Upper lobe of left lung (tissue), 6 donors: ENCODE results near the gene BHLHE40. TPM values are rescaled to one million over a fixed set of nuclear protein-coding genes. Genes with fewer than 3 reads are reported as not detected.

Source experiments
- ATAC-seq, 2 donors: fragments of 200-7000 bp; cut with Tn5 transposase; one replicate each; pipeline ENCODE4 v1.9.1; 2022; ENCODE audit warnings: mild to moderate bottlenecking in 2 of 2, moderate library complexity in 2 of 2; ENCODE audit not compliant: low FRiP score in 2 of 2
- DNase-seq, 2 donors: peaks; one replicate each; pipeline ENCODE4 v3.0.0-alpha.2; 2019 to 2020
- H3K27ac ChIP-seq, 4 donors: fragments of 200-600 bp; sonication (generic); one replicate each; pipeline ENCODE4 v1.5.1; 2016 to 2019
- H3K27me3 ChIP-seq, 4 donors: fragments of 200-600 bp; sonication (generic); one replicate each; pipeline ENCODE4 v1.5.1; 2017 to 2019
- H3K36me3 ChIP-seq, 4 donors: fragments of 200-600 bp; sonication (generic); one replicate each; pipeline ENCODE4 v1.5.1; 2016 to 2019
- H3K4me1 ChIP-seq, 4 donors: fragments of 200-600 bp; sonication (generic); one replicate each; pipeline ENCODE4 v1.5.1; 2018 to 2019
- H3K4me3 ChIP-seq, 4 donors: fragments of 200-600 bp; sonication (generic); one replicate each; pipeline ENCODE4 v1.5.1; 2017 to 2019; ENCODE audit warnings: mild to moderate bottlenecking in 2 of 4, moderate library complexity in 1 of 4
- H3K9me3 ChIP-seq, 4 donors: fragments of 200-600 bp; sonication (generic); one replicate each; pipeline ENCODE4 v1.5.1; 2018 to 2019
- EP300 ChIP-seq, 4 donors: sonication (generic); formaldehyde crosslinking; IDR thresholded peaks; one replicate each; pipeline ENCODE4 v1.5.1; 2017; ENCODE audit warnings: antibody characterized with exemption in 4 of 4, control low read depth in 2 of 4
- POLR2A ChIP-seq, 4 donors: fragments of 450-650 bp; IDR thresholded peaks; one replicate each; pipeline ENCODE4 v1.5.1; 2016 to 2017; ENCODE audit warnings: antibody characterized with exemption in 4 of 4, mild to moderate bottlenecking in 2 of 4
- POLR2AphosphoS5 ChIP-seq, 2 donors: sonication (generic); formaldehyde crosslinking; IDR thresholded peaks; one replicate each; pipeline ENCODE4 v1.5.1; 2017; ENCODE audit warnings: antibody characterized with exemption in 2 of 2
- WGBS, 2 donors: methylation state at CpG; one replicate each; pipeline ENCODE4 v1.1.5; 2017 to 2018; 5-methylcytosine and 5-hydroxymethylcytosine counted together
- total RNA-seq, 6 donors: library from RNA; depleted of rRNA in 4 of 6; stranded (reverse); fragments of >200 nt in 4 of 6; gene quantifications; one replicate each; pipeline versions ENCODE4 v1.1.0 to v1.2.1, GENCODE V29; 2016 to 2021
- TF ChIP-seq, protein P1 (sequence below), 6 experiments: fragments of 450-650 bp in 4 of 6; fragments of 200-600 bp in 2 of 6; sonication (generic) in 2 of 6; IDR thresholded peaks; one replicate each; pipeline ENCODE4 v1.5.1; 2016 to 2019; ENCODE audit warnings: antibody characterized with exemption in 6 of 6
- donor health status: DM: no; HTN: no; CAD: no; lungs with moderate emphysema.
- donor health status: DM: no; HTN: yes; CAD: no; lungs with severe emphysema.

BHLHE40 gene
- total RNA-seq, 6 donors from 2014 or later, result 58.7 to 129 (median 78.6) TPM

- H3K27ac ChIP-seq, result no peak overlapping the region
- 74 to 82% methylated on average over 12 of the region's 12 CpGs for WGBS, 2 donors
These were observed 30.4 kb downstream of the BHLHE40 start for GRCh38 chr3:5009506-5010109.

DNA sequence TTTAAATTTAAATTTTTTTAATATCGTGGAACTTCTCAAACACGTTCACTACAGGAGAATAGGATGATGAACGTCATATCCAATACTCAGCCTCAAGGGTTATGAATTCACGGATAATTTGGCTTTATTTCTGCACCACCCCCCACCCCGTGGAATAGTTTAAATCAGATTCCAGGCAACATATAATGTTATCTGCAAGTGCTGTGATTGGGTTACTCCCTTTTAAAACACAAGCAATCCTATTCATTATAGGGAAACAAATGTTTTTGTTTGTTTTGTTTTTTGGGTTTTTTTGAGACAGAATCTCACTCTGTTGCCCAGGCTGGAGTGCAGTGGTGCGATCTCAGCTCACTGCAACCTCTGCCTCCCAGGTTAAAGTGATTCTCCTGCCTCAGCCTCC, 30.9 kb downstream of the BHLHE40 start:
- Histone ChIP-seq H3K9me3 (no peaks in the 10 kb centered on the region), H3K4me1 (peaks cover 6 to 29% (median 9%) of the 10 kb centered on the region in 4 donors), H3K27ac (no peak overlapping the region), H3K27me3 (no peaks in the 10 kb centered on the region), H3K4me3 (no peak overlapping the region), H3K36me3 (no peaks in the 10 kb centered on the region)
- no peak for TF ChIP-seq POLR2AphosphoS5 (IDR thresholded peaks at IDR 0.05)
- no peak for TF ChIP-seq EP300 (IDR thresholded peaks at IDR 0.05)
- TF ChIP-seq, protein P1, sequence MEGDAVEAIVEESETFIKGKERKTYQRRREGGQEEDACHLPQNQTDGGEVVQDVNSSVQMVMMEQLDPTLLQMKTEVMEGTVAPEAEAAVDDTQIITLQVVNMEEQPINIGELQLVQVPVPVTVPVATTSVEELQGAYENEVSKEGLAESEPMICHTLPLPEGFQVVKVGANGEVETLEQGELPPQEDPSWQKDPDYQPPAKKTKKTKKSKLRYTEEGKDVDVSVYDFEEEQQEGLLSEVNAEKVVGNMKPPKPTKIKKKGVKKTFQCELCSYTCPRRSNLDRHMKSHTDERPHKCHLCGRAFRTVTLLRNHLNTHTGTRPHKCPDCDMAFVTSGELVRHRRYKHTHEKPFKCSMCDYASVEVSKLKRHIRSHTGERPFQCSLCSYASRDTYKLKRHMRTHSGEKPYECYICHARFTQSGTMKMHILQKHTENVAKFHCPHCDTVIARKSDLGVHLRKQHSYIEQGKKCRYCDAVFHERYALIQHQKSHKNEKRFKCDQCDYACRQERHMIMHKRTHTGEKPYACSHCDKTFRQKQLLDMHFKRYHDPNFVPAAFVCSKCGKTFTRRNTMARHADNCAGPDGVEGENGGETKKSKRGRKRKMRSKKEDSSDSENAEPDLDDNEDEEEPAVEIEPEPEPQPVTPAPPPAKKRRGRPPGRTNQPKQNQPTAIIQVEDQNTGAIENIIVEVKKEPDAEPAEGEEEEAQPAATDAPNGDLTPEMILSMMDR (IDR thresholded peaks at IDR 0.05), result no peak
- TF ChIP-seq POLR2A (IDR thresholded peaks at IDR 0.05), result no peak
- WGBS, 2 donors, result 92 to 95% methylated on average over 6 of the region's 6 CpGs
- no peak for DNase-seq
- ATAC-seq, result no peak

More at GRCh38 chr3:5009506-5010109, 30.4 kb downstream of the BHLHE40 start:
- no peaks in the 10 kb centered on the region for H3K9me3 ChIP-seq
- peak in 1 of 2 donors; percentile 12 for ATAC-seq
- no peak for DNase-seq
- no peaks in the 10 kb centered on the region for H3K27me3 ChIP-seq
- no peak overlapping the region for H3K4me3 ChIP-seq
- no peaks in the 10 kb centered on the region for H3K36me3 ChIP-seq
- TF ChIP-seq EP300 (IDR thresholded peaks at IDR 0.05), result no peak
- TF ChIP-seq POLR2A (IDR thresholded peaks at IDR 0.05), result no peak
- no peak for TF ChIP-seq POLR2AphosphoS5 (IDR thresholded peaks at IDR 0.05)
- TF ChIP-seq, protein P1 (IDR thresholded peaks at IDR 0.05), result no peak
- H3K4me1 ChIP-seq, result peaks cover 6 to 29% (median 9%) of the 10 kb centered on the region in 4 donors

DNA sequence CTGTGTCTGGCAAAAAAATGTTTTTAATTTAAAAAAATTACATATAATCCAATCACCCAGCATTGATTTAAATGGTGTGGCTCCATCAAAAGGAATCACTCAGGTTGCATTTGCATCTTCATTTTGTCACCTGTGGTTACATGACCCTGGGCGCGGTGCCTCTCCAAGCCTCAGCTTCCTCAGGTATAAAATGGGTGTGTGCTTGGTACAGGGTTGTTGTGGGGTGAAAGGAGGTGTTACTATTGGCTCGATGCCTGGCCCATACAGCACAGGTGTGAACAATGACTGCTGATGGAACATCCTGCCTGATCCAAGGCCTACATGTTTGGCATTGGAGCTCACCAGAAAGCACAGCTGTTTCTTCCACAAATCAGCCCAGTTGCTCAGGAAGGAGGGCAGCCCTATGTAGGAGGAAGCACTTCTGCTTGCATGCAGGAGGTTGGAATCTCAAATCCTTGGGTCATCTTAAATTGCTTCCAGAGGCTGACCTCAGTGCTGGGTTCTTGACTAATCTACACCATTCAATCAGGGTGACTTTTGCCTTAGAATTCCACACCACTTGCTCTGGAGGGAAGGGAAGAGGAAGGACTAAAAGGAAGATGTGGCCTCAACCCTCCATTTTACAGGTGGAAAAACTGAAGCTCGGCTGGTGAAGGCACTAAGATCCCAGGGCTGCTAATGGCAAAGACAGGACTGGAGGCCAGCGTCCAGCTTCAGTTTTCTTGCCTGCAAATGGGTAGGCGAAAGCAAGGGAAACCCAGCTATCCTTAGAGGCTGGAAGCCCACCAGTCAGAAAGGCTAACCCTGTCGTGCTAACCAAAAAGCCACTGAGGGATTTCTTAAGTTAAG, 31.7 kb downstream of the BHLHE40 start:
- ATAC-seq (peak in 1 of 2 donors; percentile 39), DNase-seq (no peak)
- no peaks in the 10 kb centered on the region for H3K9me3 ChIP-seq
- peaks cover 6 to 30% (median 9%) of the 10 kb centered on the region in 4 donors for H3K4me1 ChIP-seq
- no peaks in the 10 kb centered on the region for H3K27me3 ChIP-seq
- WGBS, 2 donors, result 79 to 83% methylated on average over 6 to 7 of the region's 7 CpGs
- H3K36me3 ChIP-seq, result no peaks in the 10 kb centered on the region
- no peak overlapping the region for H3K4me3 ChIP-seq
- peak overlapping the region in 2 of 4 donors; percentile 37 to 59 for H3K27ac ChIP-seq
- TF ChIP-seq POLR2A (IDR thresholded peaks at IDR 0.05), result no peak
- TF ChIP-seq EP300 (IDR thresholded peaks at IDR 0.05), result no peak
- TF ChIP-seq, protein P1 (IDR thresholded peaks at IDR 0.05), result no peak
- no peak for TF ChIP-seq POLR2AphosphoS5 (IDR thresholded peaks at IDR 0.05)

DNA sequence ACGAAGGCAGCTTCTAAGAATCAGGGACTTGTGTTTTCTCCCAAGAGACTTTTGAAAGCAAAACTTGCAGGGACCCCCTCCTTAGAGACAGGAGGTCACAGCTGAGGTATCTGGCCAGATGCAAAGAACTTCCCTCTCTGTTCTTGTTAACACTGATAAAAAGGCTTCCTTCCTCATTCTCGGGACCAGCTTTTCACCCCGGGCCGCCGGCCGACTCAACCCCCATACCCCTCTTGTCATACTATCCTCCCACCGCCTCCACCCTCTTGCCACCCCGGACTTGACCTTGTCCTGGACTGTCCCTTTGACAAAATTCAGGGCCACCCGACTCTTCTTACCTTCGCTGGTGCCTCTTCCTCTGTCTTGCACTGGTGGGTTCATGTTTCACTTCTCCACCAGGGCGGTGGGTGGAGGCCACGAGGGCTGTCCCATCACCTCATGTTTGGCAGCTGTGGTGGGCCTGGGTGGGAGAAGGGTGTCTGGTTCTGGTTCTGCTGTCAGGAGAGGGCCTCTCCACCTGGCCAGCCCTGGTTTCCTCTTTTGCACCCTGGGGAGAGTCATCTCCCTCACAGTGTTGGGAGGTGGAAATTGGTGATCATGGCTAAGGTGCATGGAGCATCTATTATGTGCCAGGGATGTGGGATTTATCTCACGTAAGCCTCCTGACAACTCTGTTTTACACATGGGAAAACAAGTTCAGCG, 32.5 kb downstream of the BHLHE40 start:
- TF ChIP-seq, protein P1 (IDR thresholded peaks at IDR 0.05), result no peak
- TF ChIP-seq POLR2AphosphoS5 (IDR thresholded peaks at IDR 0.05), result no peak
- TF ChIP-seq POLR2A (IDR thresholded peaks at IDR 0.05), result no peak
- H3K9me3 ChIP-seq, result no peaks in the 10 kb centered on the region
- no peaks in the 10 kb centered on the region for H3K36me3 ChIP-seq
- WGBS, 2 donors, result 56 to 58% methylated on average over 14 of the region's 14 CpGs
- peaks cover 14 to 38% (median 15%) of the 10 kb centered on the region in 4 donors for H3K4me1 ChIP-seq
- H3K27ac ChIP-seq, result peak overlapping the region in 3 of 4 donors; percentile 37 to 69 (median 59)
- no peak overlapping the region for H3K4me3 ChIP-seq
- no peaks in the 10 kb centered on the region for H3K27me3 ChIP-seq
- peak; percentile 48 to 79 for DNase-seq
- peak; percentile 44 to 65 for ATAC-seq
